Ishikawa (cell line): ENCODE data around the gene AMZ2.

Experiments
- RAD21 ChIP-seq: IDR thresholded peaks from 2 replicates; pipeline ENCODE4 v1.6.1; 2012; ENCODE audit warnings: low read depth
- YY1 ChIP-seq: IDR thresholded peaks from 2 replicates; pipeline ENCODE4 v1.6.1; 2012; ENCODE audit warnings: low read depth

DNA sequence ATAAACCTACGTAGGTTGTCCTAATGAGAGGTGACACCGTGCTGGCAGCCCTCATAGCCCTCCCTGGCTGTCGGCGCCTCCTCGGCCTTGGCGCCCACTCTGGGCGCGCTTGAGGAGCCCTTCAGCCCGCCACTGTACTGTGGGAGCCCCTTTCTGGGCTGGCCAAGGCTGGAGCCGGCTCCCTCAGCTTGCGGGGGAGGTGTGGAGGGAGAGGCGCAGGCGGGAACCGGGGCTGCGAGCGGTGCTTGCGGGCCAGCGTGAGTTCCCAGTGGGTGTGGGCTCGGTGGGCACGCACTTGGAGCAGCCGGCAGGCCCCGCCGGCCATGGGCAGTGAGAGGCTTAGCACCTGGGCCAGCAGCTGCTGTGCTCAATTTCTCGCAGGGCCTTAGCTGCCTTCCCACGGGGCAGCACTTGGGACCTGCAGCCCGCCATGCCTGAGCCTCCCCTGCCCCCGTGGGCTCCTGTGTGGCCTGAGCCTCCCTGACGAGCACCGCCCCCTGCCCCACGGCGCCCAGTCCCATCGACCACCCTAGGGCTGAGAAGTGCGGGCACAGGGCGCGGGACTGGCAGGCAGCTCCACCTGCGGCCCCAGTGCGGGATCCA is 40.1 kb upstream of the AMZ2 start:
- TF ChIP-seq RAD21 = no peak
- TF ChIP-seq YY1 = no peak
